ENCODE measurements around the gene AAR2.

DNA sequence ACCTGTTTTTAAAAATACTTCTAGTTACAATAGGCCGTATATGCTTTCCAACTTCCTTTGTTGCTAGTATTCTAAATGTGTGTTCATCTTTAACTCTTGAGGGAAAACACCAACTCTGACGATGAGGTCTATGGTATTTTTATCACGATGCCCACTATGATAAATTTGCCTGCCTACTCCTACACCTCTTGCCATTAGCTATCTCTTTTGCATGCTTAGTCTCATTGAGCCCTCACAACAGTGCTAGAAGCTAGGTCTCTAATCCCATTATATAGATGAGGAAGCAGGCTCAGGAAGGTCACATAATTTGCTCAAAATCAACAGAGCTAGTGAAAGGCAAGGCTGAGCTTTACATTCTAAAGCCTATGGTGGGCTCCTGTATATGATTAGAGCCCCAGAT lies 13.2 kb downstream of the AAR2 start:
- TF ChIP-seq, protein P1, sequence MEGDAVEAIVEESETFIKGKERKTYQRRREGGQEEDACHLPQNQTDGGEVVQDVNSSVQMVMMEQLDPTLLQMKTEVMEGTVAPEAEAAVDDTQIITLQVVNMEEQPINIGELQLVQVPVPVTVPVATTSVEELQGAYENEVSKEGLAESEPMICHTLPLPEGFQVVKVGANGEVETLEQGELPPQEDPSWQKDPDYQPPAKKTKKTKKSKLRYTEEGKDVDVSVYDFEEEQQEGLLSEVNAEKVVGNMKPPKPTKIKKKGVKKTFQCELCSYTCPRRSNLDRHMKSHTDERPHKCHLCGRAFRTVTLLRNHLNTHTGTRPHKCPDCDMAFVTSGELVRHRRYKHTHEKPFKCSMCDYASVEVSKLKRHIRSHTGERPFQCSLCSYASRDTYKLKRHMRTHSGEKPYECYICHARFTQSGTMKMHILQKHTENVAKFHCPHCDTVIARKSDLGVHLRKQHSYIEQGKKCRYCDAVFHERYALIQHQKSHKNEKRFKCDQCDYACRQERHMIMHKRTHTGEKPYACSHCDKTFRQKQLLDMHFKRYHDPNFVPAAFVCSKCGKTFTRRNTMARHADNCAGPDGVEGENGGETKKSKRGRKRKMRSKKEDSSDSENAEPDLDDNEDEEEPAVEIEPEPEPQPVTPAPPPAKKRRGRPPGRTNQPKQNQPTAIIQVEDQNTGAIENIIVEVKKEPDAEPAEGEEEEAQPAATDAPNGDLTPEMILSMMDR (IDR thresholded peaks at IDR 0.05; ENCODE audit: borderline replicate concordance, extremely low read depth, low read length, poor library complexity, severe bottlenecking) = no peak
- TF ChIP-seq EZH2 (IDR thresholded peaks at IDR 0.05; ENCODE audit: borderline replicate concordance, low read depth, low read length, severe bottlenecking) = no peak

Data from DND-41 (cell line).